Iris pigment epithelial cell (primary cell): Measurements from ENCODE around the gene NRF1.

ENCODE experiments used
- DNase-seq: peaks from one replicate; pipeline ENCODE4 v3.0.0-alpha.2; 2011; ENCODE audit warnings: low read depth

Gene NRF1

GRCh38 chr7:129804111-129804889 lies 192.8 kb downstream of the NRF1 start:
- DNase-seq: no peak

- no peak for DNase-seq
Observed at GRCh38 chr7:129804890-129805719, 193.6 kb downstream of the NRF1 start.
